ENCODE data around the gene ANKRD36.
"Not testable (repeated sequence)": the region's sequence is repeated elsewhere in the genome, so short reads cannot be mapped to it uniquely, and the experiment has no call there.

The ANKRD36 gene

GRCh38 chr2:97129090-97129489, 16.1 kb downstream of the ANKRD36 start:
- not testable (repeated sequence) for DNase-seq

- not testable (repeated sequence) for DNase-seq
These were observed 31.1 kb downstream of the ANKRD36 start for GRCh38 chr2:97144016-97144415.

- DNase-seq, result not testable (repeated sequence)
These were observed 53.6 kb downstream of the ANKRD36 start for GRCh38 chr2:97166548-97166947.

- DNase-seq, result not testable (repeated sequence)
These were observed 55.0 kb downstream of the ANKRD36 start for GRCh38 chr2:97167938-97168337.

GRCh38 chr2:97168583-97168982, 55.6 kb downstream of the ANKRD36 start:
- not testable (repeated sequence) for DNase-seq

- not testable (repeated sequence) for DNase-seq
These were observed 67.4 kb downstream of the ANKRD36 start for GRCh38 chr2:97180391-97180790.

GRCh38 chr2:97195349-97195748, 82.4 kb downstream of the ANKRD36 start:
- DNase-seq, result not testable (repeated sequence)

- DNase-seq, result not testable (repeated sequence)
These were observed 84.3 kb downstream of the ANKRD36 start for GRCh38 chr2:97197251-97197650.

GRCh38 chr2:97200887-97201286, 87.9 kb downstream of the ANKRD36 start:
- DNase-seq, result not testable (repeated sequence)

- not testable (repeated sequence) for DNase-seq
These were observed 89.8 kb downstream of the ANKRD36 start for GRCh38 chr2:97202643-97203250.

GRCh38 chr2:97210325-97210724, 97.4 kb downstream of the ANKRD36 start:
- DNase-seq, result no peak

GRCh38 chr2:97215025-97215424, 102.1 kb downstream of the ANKRD36 start:
- not testable (repeated sequence) for DNase-seq

GRCh38 chr2:97230848-97231585, 118.1 kb downstream of the ANKRD36 start:
- DNase-seq, result not testable (repeated sequence)

- DNase-seq, result not testable (repeated sequence)
These were observed 120.0 kb downstream of the ANKRD36 start for GRCh38 chr2:97232981-97233380.

- not testable (repeated sequence) for DNase-seq
These were observed 120.8 kb downstream of the ANKRD36 start for GRCh38 chr2:97233660-97234295.

GRCh38 chr2:97261192-97261591, 148.2 kb downstream of the ANKRD36 start:
- not testable (repeated sequence) for DNase-seq

- DNase-seq, result not testable (repeated sequence)
These were observed 153.5 kb downstream of the ANKRD36 start for GRCh38 chr2:97266449-97266848.

- DNase-seq, result no peak
These were observed 154.6 kb downstream of the ANKRD36 start for GRCh38 chr2:97267411-97268074.

- not testable (repeated sequence) for DNase-seq
These were observed 155.2 kb downstream of the ANKRD36 start for GRCh38 chr2:97268075-97268591.

- DNase-seq, result not testable (repeated sequence)
These were observed 163.4 kb downstream of the ANKRD36 start for GRCh38 chr2:97276232-97276798.

GRCh38 chr2:97285187-97285586, 172.2 kb downstream of the ANKRD36 start:
- DNase-seq, result not testable (repeated sequence)

GRCh38 chr2:97293687-97294086, 180.7 kb downstream of the ANKRD36 start:
- DNase-seq, result not testable (repeated sequence)
